ENCODE results near the gene KLHL11.

Gene KLHL11

DNA sequence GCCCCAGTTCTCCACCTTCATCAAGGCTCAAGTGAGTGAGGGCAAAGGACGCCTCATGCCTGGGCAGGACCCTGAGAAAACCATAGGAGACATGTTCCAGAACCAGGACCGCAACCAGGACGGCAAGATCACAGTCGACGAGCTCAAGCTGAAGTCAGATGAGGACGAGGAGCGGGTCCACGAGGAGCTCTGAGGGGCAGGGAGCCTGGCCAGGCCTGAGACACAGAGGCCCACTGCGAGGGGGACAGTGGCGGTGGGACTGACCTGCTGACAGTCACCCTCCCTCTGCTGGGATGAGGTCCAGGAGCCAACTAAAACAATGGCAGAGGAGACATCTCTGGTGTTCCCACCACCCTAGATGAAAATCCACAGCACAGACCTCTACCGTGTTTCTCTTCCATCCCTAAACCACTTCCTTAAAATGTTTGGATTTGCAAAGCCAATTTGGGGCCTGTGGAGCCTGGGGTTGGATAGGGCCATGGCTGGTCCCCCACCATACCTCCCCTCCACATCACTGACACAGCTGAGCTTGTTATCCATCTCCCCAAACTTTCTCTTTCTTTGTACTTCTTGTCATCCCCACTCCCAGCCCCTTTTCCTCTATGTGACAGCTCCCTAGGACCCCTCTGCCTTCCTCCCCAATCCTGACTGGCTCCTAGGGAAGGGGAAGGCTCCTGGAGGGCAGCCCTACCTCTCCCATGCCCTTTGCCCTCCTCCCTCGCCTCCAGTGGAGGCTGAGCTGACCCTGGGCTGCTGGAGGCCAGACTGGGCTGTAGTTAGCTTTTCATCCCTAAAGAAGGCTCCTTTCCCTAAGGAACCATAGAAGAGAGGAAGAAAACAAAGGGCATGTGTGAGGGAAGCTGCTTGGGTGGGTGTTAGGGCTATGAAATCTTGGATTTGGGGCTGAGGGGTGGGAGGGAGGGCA, 42.7 kb downstream of the KLHL11 start:
- in situ Hi-C loops (cut with HindIII; ENCODE audit: low pct_unique_long_range_greater_than_20kb, low sequenced_read_pairs): no loop called here
- no peak for TF ChIP-seq JUND (IDR thresholded peaks at IDR 0.05; ENCODE audit: low read depth)

DNA sequence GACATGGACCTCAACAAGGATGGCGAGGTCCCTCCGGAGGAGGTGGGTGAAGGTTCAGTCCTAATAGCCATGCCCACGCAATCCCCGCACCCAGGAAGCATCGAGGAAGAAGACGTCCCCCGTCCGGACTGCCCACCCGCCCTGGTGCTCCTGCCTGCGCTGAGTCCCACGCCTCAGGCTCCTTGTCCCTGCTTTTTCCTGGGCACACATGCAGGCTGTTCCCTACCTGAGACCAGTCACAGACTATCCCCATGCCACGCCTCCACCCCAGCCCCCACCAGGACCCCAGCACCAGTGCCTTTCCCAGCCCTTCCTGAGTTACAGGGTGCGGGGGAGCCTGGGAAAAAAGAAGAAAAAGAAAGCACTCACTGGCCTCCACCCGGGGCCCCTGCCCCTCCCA, 43.4 kb downstream of the KLHL11 start:
- DNase-seq (ENCODE audit: low read depth in 1 of 2, low spot score in 1 of 2): no peak
- in situ Hi-C loops (cut with HindIII; ENCODE audit: low pct_unique_long_range_greater_than_20kb, low sequenced_read_pairs): no loop called here
- no peak for TF ChIP-seq JUND (IDR thresholded peaks at IDR 0.05; ENCODE audit: low read depth)

More for the DNA sequence above, 42.7 kb downstream of the KLHL11 start:
- no peak for DNase-seq (ENCODE audit: low read depth in 1 of 2, low spot score in 1 of 2)

DNA sequence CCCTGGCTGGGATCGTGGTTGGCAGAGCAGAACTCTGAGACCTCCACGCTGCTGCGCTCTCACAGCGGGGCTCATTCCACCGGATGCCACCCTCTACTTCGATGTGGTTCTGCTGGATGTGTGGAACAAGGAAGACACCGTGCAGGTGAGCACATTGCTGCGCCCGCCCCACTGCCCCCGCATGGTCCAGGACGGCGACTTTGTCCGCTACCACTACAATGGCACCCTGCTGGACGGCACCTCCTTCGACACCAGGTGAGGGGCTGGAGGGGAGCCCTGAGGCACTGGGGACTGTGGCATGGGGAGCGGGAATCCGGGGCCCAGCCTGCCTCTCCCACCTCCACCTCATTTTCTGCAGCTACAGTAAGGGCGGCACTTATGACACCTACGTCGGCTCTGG, 47.2 kb downstream of the KLHL11 start:
- no peak for TF ChIP-seq JUND (IDR thresholded peaks at IDR 0.05; ENCODE audit: low read depth)
- no peak for DNase-seq (ENCODE audit: low read depth in 1 of 2, low spot score in 1 of 2)
- in situ Hi-C loops (cut with HindIII; ENCODE audit: low pct_unique_long_range_greater_than_20kb, low sequenced_read_pairs): no loop called here

DNA sequence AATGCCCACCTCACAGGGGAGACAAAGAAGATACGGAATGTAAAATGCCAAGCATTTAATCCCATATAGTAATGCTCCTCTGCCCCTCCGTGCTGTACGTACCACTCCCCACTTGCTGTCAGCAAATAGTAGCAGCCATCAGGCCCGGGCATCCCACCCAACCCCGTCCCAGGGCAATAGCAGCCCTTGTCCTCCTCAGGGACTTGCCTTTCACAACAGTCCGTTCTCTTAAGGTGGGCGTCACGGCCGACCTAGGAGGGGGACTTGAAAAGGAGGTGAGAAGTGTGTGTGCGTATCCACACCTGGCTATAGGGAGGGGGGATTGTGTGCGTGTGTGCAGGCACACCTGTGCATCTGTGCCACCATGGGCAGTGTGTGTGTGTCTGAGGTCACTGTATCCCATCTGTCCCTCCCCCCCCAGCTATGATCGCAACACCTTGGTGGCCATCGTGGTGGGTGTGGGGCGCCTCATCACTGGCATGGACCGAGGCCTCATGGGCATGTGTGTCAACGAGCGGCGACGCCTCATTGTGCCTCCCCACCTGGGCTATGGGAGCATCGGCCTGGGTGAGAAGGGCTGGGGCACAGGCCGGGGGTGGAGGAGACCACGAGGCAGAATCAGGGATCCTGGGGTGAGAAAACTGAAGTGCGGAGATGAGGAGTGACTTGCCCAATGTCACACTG, 48.4 kb downstream of the KLHL11 start:
- in situ Hi-C loops (cut with HindIII; ENCODE audit: low pct_unique_long_range_greater_than_20kb, low sequenced_read_pairs): no loop called here
- no peak for TF ChIP-seq JUND (IDR thresholded peaks at IDR 0.05; ENCODE audit: low read depth)
- DNase-seq (ENCODE audit: low read depth in 1 of 2, low spot score in 1 of 2): no peak

DNA sequence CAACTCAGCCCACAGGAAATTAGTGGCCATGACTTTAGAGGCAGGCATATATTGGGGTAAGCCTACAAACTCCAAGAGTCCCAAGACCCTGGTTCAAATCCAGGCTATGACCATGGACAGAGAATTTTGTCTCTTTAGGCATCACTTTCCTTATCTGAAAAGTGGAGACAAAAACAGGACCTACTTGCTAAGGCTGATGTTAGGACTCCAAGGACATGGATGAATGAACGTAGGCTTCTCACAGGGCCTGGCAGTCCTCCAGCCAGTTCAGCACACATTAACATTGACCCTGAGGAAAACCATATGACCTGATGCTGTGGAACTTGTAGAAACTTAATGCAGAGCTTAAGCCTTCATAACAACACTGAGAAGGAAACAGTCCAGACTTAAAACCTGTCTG, 51.0 kb downstream of the KLHL11 start:
- in situ Hi-C loops (cut with HindIII; ENCODE audit: low pct_unique_long_range_greater_than_20kb, low sequenced_read_pairs): no loop called here
- DNase-seq (ENCODE audit: low read depth in 1 of 2, low spot score in 1 of 2): no peak
- no peak for TF ChIP-seq JUND (IDR thresholded peaks at IDR 0.05; ENCODE audit: low read depth)

DNA sequence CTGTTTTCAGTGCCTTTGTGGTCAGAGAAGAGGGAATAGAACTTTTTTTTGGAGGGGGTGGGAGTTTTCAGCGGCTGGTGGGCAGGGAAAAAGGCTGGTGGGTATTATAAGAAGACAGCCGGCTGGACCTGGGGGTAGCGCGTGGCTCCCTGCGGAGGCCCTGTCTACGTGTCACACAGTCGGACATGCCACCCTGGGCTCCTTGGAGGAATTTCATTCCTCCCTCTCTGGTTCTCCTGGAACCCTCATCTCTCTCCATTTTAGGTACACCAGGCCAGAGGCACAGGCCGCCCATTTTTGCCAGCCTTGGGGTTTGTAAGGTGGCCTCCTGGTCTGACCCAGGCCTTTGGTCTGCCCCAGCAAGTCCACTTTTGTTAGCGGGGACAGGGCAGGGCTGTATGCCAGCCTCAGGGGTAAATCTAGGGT, 51.5 kb downstream of the KLHL11 start:
- no peak for TF ChIP-seq JUND (IDR thresholded peaks at IDR 0.05; ENCODE audit: low read depth)
- DNase-seq (ENCODE audit: low read depth in 1 of 2, low spot score in 1 of 2): no peak
- in situ Hi-C loops (cut with HindIII; ENCODE audit: low pct_unique_long_range_greater_than_20kb, low sequenced_read_pairs): no loop called here

DNA sequence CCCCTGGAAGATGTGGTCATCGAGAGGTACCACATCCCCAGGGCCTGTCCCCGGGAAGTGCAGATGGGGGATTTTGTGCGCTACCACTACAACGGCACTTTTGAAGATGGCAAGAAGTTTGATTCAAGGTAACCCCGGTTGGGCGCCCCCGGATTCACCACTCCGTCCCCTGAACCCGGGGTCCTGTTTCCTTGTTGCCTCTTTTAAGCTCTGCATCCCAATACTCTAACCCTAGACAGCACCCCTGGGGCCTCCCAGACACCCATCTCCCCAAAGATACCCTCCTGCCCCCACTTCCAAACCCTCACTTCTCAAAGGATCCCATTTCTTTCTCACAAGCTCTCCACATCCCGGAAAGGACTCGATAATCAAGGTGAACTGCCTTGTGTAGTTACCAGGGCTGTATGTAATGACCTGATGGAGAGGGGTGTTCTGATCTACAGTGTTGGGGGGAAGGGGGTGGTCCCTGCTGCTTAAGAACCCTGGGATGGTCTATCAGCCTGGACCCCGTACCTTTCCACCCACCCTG, 52.0 kb downstream of the KLHL11 start:
- DNase-seq (ENCODE audit: low read depth in 1 of 2, low spot score in 1 of 2): no peak
- in situ Hi-C loops (cut with HindIII; ENCODE audit: low pct_unique_long_range_greater_than_20kb, low sequenced_read_pairs): no loop called here
- no peak for TF ChIP-seq JUND (IDR thresholded peaks at IDR 0.05; ENCODE audit: low read depth)

DNA sequence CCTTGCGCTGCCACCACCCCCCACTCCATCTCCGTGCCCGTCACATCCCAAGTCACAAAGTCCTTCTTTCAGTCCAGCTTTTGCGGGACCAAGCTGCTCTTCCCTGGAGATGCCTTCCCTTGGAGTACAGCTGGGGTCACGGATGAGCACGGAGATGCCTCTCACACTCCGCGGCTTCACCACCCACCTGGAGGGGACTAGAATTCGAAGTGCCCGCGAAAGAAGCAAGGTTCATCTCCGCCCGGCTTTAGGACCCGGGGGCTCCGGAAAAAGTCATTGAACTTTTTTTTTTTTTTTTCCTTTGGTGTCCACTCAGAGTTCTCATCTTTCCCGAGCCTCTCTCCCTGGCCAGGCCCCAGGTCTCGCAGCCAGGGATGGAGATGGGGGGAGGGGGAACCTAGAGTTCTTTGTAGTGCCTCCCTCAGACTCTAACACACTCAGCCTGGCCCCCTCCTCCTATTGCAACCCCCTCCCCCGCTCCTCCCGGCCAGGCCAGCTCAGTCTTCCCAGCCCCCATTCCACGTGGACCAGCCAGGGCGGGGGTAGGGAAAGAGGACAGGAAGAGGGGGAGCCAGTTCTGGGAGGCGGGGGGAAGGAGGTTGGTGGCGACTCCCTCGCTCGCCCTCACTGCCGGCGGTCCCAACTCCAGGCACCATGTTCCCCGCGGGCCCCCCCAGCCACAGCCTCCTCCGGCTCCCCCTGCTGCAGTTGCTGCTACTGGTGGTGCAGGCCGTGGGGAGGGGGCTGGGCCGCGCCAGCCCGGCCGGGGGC, 52.7 kb downstream of the KLHL11 start, which contains the start of gene FKBP10:
FKBP10 (plus strand) TSS at position 624 of the 771 bp plus-strand sequence; CDS start at position 655, 31 bp downstream.
- TF ChIP-seq JUND (IDR thresholded peaks at IDR 0.05; ENCODE audit: low read depth): no peak
- in situ Hi-C loops (cut with HindIII; ENCODE audit: low pct_unique_long_range_greater_than_20kb, low sequenced_read_pairs): no loop called here
- DNase-seq (ENCODE audit: low read depth in 1 of 2, low spot score in 1 of 2): peak in 1 of 2 experiments; percentile 76

DNA sequence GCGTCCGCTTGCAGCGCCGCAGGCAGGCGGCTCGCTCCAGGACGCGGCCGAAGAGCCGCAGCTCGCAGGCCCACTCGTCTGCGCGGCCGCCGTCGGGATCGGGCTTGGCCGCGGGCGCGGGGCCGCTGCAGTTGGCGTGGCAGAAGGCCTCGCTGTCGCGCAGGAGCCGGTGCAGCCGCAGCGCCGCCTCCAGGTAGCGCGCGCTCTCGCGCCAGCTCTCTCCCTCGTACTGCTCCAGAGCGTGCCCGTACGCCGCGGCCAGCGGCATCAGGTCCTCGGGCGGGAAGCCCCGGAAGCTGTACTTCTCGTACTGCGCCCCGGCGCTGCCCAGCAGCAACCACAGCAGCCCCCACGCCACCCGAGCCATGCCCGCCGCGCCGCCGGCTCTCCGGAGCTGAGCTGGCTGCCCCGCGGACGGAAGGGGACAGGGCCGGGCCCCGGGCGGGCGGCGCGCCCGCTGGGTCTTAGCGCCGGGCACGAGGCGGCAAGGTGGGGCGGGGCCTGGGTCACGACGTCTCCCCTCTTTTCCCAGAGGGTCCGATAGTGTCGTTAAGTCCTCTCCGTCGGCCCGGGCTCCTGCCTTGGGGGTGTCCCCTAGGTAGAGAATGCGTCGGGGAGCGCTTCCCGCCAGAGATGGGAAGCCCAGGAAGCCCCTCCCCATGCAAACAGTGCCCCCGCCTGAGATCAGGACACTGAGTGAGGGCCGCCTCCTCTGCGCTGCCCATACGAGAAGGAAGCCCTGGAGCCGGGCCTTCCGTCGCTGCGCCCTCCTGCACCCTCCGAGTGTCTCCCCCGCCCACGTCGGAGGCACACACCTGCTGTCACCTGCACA, 53.5 kb downstream of the KLHL11 start, which contains the start of gene P3H4:
P3H4 (minus strand) TSS at position 401 of the 832 bp plus-strand sequence; CDS start at position 367, 34 bp downstream.
- peak; percentile 91 to 94 for DNase-seq (ENCODE audit: low read depth in 1 of 2, low spot score in 1 of 2)
- no peak for TF ChIP-seq JUND (IDR thresholded peaks at IDR 0.05; ENCODE audit: low read depth)
- in situ Hi-C loops (cut with HindIII; ENCODE audit: low pct_unique_long_range_greater_than_20kb, low sequenced_read_pairs): no loop called here

DNA sequence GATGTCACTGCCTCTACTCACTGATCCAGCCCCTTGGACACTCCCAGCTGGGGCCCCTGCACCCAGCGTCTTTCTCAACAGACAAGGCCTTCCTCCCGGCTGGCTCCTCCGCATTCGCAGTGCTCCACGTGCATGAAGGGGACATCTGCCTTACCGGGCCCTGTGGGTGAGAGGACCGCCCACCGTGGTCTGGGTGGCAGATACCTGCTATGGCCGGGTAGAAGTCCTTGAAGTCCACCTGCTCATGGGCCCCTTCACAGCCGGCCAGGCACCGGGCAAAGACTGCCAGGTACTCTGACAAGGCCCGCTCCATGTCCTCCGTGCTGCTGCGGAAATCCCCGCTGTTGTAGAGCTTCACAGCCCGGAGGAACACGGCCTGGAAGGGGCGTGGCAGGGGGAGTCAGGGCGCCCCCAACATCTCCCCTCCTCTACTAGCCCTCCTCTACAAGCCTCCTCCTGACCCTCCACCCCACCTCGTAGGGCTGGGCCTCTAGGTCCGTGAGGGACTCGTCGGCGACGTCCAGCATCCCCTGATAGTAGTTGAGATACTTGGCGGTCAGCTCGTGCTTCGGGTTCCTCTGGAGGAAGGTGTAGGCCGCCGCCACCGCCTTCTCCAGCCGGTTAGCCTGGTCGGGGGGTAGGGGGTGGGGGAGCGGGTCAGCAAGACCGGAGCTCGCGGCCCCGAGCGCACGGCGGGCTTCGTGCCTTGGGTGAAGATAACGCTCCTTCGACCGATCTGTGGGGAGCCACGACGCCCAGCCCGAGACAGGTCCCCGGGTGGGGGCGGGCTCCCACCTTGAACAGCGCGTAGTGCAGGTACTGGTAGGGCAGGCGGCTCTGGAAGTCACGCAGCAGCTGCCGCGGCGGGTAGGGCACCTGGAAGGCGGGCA, 54.3 kb downstream of the KLHL11 start:
- peak in 1 of 2 experiments; percentile 56 for DNase-seq (ENCODE audit: low read depth in 1 of 2, low spot score in 1 of 2)
- no peak for TF ChIP-seq JUND (IDR thresholded peaks at IDR 0.05; ENCODE audit: low read depth)
- in situ Hi-C loops (cut with HindIII; ENCODE audit: low pct_unique_long_range_greater_than_20kb, low sequenced_read_pairs): no loop called here

Measured in T47D (cell line).